ENCODE measurements around the gene MEGF6.

DNA sequence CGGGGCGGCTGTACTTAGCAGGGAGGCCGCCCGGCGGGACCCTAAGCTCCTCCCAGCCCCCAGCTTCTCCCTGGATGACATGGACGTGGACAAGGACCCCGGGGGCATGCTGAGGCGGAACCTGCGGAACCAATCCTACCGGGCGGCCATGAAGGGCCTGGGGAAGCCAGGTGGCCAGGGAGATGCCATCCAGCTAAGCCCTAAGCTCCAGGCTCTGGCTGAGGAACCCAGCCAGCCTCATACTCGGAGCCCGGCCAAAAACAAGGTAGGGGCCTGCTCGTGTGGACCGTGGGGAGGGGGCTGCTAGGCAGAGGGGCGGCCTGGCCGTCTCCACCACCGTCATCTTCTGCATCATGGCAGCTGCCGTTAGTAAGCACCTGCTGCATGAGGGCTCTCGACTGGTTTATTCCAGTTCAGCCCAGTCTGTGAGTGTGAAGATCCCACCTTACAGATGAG is 147.9 kb downstream of the MEGF6 start:
- TF ChIP-seq, protein P1, sequence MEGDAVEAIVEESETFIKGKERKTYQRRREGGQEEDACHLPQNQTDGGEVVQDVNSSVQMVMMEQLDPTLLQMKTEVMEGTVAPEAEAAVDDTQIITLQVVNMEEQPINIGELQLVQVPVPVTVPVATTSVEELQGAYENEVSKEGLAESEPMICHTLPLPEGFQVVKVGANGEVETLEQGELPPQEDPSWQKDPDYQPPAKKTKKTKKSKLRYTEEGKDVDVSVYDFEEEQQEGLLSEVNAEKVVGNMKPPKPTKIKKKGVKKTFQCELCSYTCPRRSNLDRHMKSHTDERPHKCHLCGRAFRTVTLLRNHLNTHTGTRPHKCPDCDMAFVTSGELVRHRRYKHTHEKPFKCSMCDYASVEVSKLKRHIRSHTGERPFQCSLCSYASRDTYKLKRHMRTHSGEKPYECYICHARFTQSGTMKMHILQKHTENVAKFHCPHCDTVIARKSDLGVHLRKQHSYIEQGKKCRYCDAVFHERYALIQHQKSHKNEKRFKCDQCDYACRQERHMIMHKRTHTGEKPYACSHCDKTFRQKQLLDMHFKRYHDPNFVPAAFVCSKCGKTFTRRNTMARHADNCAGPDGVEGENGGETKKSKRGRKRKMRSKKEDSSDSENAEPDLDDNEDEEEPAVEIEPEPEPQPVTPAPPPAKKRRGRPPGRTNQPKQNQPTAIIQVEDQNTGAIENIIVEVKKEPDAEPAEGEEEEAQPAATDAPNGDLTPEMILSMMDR (IDR thresholded peaks at IDR 0.05; ENCODE audit: poor library complexity): no peak
- TF ChIP-seq EZH2 (IDR thresholded peaks at IDR 0.05; ENCODE audit: borderline replicate concordance): no peak

Data from hepatocyte (in vitro differentiated cells).